NT2/D1 (cell line): Measurements from ENCODE around the gene LILRA2.
"Not testable (repeated sequence)": the region's sequence is repeated elsewhere in the genome, so short reads cannot be mapped to it uniquely, and the experiment has no call there.

ENCODE experiments used
- SUZ12 ChIP-seq: IDR thresholded peaks from 2 replicates; pipeline ENCODE4 v1.6.1; 2011; ENCODE audit not compliant: insufficient read length, insufficient read depth; ENCODE audit errors: extremely low read depth
- YY1 ChIP-seq: IDR thresholded peaks from 2 replicates; pipeline ENCODE4 v1.6.1; 2011; ENCODE audit not compliant: insufficient read length, insufficient read depth

- TF ChIP-seq SUZ12, YY1: not testable (repeated sequence)
These were observed 4.7 kb downstream of the LILRA2 start for GRCh38 chr19:54578268-54578667.
